ENCODE results near the gene CASZ1. TPM values are rescaled to one million over a fixed set of nuclear protein-coding genes. Genes with fewer than 3 reads are reported as not detected.

CASZ1 gene
- polyA plus RNA-seq, 1 experiment, result 0.06 TPM

DNA sequence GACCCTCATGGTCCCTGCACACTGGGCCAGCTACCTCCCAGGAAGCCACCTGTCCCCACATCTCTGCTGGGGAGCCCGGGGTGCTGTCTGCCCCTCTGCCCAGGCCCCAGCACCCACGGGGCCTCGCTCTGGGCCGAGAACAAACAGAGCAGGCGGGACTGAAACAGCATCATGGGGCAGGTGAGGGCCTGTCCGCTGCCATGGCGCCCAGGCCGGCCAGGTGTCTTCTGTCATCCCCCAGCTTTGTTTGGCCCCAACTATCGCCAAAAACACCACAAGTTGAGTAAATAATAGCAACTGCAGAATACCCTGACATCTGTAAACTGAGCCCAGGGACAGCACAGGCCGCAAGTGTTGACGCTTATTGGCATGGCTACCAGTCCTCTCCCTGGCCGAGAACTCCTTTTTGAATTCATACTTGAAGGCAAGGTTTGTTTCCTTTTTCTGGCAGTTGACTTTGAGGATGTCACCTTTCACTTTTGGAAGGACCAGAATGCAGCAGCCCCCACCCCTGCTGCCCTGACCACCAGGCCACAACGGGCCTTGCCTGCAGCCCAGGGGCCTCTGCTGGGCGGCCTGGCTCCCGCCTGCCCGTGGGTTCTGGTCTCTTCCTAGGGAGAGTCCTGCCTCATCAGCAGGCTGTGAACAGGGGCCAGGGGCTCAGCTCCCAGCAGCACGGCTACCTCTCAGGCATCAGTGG, 152.7 kb downstream of the CASZ1 start:
- H3K4me3 ChIP-seq (ENCODE audit: low read depth, low read length), result no peak overlapping the region
- no peak overlapping the region for H3K27ac ChIP-seq (ENCODE audit: low read depth, low read length)
- TF ChIP-seq, protein P1, sequence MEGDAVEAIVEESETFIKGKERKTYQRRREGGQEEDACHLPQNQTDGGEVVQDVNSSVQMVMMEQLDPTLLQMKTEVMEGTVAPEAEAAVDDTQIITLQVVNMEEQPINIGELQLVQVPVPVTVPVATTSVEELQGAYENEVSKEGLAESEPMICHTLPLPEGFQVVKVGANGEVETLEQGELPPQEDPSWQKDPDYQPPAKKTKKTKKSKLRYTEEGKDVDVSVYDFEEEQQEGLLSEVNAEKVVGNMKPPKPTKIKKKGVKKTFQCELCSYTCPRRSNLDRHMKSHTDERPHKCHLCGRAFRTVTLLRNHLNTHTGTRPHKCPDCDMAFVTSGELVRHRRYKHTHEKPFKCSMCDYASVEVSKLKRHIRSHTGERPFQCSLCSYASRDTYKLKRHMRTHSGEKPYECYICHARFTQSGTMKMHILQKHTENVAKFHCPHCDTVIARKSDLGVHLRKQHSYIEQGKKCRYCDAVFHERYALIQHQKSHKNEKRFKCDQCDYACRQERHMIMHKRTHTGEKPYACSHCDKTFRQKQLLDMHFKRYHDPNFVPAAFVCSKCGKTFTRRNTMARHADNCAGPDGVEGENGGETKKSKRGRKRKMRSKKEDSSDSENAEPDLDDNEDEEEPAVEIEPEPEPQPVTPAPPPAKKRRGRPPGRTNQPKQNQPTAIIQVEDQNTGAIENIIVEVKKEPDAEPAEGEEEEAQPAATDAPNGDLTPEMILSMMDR (IDR thresholded peaks at IDR 0.05; ENCODE audit: low read depth, low read length), result no peak
- peaks cover 12% of the 10 kb centered on the region; the same call in 1 of the 2 replicates for H3K9me3 ChIP-seq (ENCODE audit: control insufficient read depth, insufficient read depth, low read length)
- ChIA-PET CTCF (no interaction called here), POLR2A (interaction anchor here (0.5 kb wide), 1 partner anchor 24 kb away, joined by 5 read pairs; no protein-coding TSS in a partner anchor)
- no peak for DNase-seq (ENCODE audit: low read depth, low spot score)
- H3K27me3 ChIP-seq (ENCODE audit: control insufficient read depth, insufficient read depth, low read length), result peaks cover 4% of the 10 kb centered on the region

DNA sequence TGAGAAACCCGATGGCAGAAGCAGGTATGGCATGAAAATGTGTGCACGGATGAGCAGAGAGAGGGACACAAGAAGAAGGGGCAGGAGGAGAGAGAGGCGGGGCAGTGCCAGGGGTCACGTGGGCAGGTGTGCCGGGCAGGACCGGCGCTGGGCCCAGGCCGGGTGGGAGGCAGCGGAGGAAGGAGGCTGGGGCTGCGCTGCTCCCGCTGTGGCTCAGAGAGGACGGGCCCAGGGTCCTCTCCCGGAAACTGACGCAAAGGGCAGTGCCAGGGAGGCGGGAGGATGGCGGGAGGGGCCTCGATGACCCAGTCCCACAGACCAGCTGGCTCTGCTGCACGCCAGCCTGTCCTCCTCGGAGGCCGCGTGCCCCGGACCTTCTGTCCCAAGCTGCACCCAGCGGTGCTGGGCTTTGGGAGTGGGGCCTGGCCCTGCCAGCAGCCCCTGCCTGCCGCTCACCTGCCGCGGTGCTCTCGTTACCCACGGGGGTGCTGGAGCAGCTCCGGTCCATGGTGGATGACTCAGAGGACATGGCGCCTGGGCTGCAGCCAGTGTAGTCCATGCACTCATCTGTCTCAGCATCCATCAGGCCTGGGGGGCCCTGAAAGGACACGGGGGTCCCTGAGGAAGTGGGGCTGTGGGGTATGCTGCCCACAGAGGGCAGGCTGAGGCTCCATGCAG, 153.9 kb downstream of the CASZ1 start:
- no peak overlapping the region for H3K27ac ChIP-seq (ENCODE audit: low read depth, low read length)
- CTCF ChIA-PET, result no interaction called here
- TF ChIP-seq, protein P1 (IDR thresholded peaks at IDR 0.05; ENCODE audit: low read depth, low read length), result no peak
- no peak for DNase-seq (ENCODE audit: low read depth, low spot score)
- H3K4me3 ChIP-seq (ENCODE audit: low read depth, low read length), result no peak overlapping the region
- peaks cover 8% of the 10 kb centered on the region for H3K27me3 ChIP-seq (ENCODE audit: control insufficient read depth, insufficient read depth, low read length)
- POLR2A ChIA-PET, result no interaction called here
- peaks cover 11% of the 10 kb centered on the region; the same call in 1 of the 2 replicates for H3K9me3 ChIP-seq (ENCODE audit: control insufficient read depth, insufficient read depth, low read length)

DNA sequence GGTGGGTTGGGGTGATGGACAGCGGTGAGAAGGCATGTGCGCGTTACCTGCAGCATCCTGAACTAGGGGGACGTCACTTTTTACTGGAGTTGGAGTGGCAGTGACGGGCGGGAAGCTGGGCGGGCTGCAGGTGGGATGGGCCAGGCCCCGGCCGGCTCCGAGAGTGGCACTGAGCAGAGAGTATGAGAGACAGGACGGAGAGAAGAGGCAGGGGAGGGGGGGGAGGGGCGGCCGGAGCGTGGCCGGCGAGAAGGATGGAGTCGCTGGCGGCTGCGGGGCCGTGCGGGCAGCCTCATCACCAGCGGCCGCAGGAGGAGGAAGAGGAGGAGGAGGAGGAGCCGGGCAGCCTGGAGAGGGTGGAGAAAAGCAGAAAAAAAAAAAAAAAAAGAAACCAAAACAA, 154.5 kb downstream of the CASZ1 start:
- TF ChIP-seq, protein P1 (IDR thresholded peaks at IDR 0.05; ENCODE audit: low read depth, low read length), result no peak
- no peak for DNase-seq (ENCODE audit: low read depth, low spot score)
- ChIA-PET POLR2A (no interaction called here), CTCF (no interaction called here)
- Histone ChIP-seq H3K27me3 (ENCODE audit: control insufficient read depth, insufficient read depth, low read length) (peaks cover 8% of the 10 kb centered on the region), H3K9me3 (ENCODE audit: control insufficient read depth, insufficient read depth, low read length) (peaks cover 11% of the 10 kb centered on the region; the same call in 1 of the 2 replicates), H3K27ac (ENCODE audit: low read depth, low read length) (no peak overlapping the region), H3K4me3 (ENCODE audit: low read depth, low read length) (no peak overlapping the region)

DNA sequence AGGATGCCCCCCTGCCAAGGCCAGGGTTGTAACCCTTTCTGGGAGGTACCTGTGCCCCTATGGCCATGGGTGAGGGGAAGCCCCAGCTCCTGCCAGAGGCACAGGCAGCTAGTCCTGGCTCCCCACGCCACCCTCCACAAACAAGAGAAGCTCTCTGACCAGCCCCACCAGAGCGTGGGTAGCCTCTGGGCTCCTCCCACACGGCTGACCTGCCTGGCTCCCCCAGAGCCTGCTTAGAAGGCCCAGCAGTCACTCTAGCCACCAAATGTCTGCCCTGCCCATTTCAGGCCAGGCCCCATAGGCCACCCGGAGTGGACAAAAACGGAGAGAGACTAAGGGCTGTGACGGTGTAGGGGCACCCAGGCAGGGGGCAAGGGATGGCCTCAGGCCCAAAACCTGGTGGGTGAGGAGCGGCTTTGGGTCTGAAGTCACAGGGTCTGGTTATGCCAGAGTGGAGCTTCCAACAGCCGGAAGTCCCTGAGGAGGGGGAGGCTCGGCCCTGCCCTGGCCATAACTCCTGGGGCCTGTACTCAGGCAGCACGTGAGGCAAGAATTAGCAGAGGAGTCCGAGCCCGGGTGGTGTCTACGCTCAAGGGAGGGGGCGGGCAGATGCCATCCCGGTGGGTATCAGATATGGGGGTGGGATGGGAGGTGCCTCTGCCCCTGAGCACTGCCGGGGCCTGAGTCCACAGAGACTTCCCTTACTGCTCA, 155.4 kb downstream of the CASZ1 start:
- CTCF ChIA-PET, result no interaction called here
- H3K27me3 ChIP-seq (ENCODE audit: control insufficient read depth, insufficient read depth, low read length), result peaks cover 8% of the 10 kb centered on the region
- DNase-seq (ENCODE audit: low read depth, low spot score), result no peak
- POLR2A ChIA-PET, result no interaction called here
- H3K9me3 ChIP-seq (ENCODE audit: control insufficient read depth, insufficient read depth, low read length), result peaks cover 11% of the 10 kb centered on the region; the same call in 1 of the 2 replicates
- TF ChIP-seq, protein P1 (IDR thresholded peaks at IDR 0.05; ENCODE audit: low read depth, low read length), result no peak
- H3K4me3 ChIP-seq (ENCODE audit: low read depth, low read length), result no peak overlapping the region
- no peak overlapping the region for H3K27ac ChIP-seq (ENCODE audit: low read depth, low read length)
